ENCODE measurements around the gene VMO1. TPM values are rescaled to one million over a fixed set of nuclear protein-coding genes. Genes with fewer than 3 reads are reported as not detected.

VMO1 gene
- total and polyA plus RNA-seq, 9 of the 15 experiments (the other 6 are each of a cell fraction or from before 2014, with no cell fraction given), result 0.31 TPM; not detected in 8

DNA sequence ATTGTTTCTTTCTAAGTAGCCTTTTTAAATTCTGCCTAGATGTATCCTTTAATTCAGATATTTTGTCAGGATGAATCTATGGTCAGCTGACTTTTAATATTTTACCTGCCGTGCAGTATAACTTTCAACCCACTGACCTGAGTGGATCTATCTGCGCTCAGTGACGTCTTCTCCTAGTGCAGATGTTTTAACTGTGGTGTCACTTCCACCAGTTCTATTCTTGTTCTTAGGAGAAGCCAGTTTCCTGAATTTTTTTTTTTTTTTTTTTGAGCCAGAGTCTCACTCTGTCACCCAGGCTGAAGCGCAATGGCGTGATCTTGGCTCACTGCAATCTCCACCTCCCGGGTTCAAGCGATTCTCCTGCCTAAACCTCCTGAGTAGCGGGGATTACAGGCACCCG, 19.4 kb downstream of the VMO1 start:
- H3K4me1 ChIP-seq (replicated peaks in 1 of 2; ENCODE audit: control insufficient read depth in 2 of 2, insufficient read depth in 2 of 2, low read length in 2 of 2), result no peaks in the 10 kb centered on the region
- H3K4me3 ChIP-seq, result no peak overlapping the region
- no peaks in the 10 kb centered on the region for H3K9me1 ChIP-seq (ENCODE audit: control insufficient read depth, insufficient read depth, low read length)
- CTCF ChIA-PET (ENCODE audit: low intra/inter-chr PET ratio), result no interaction called here
- H4K20me1 ChIP-seq (replicated peaks; ENCODE audit: control insufficient read depth, insufficient read depth, low read length), result no peaks in the 10 kb centered on the region
- WGBS (ENCODE audit: insufficient coverage, low coverage, missing lambda C conversion rate), result 7% methylated on average over 7 of the region's 9 CpGs
- no peaks in the 10 kb centered on the region for H3K36me3 ChIP-seq (ENCODE audit: control insufficient read depth, insufficient read depth, low read length)
- no peaks in the 10 kb centered on the region for H3K9me3 ChIP-seq (replicated peaks; ENCODE audit: control insufficient read depth, insufficient read depth, low read depth, low read length)
- ATAC-seq (no peak), DNase-seq (ENCODE audit: extremely low read depth in 1 of 4, low spot score in 3 of 4) (no peak), FAIRE-seq (no peak)
- no peak overlapping the region for H3K9ac ChIP-seq (ENCODE audit: insufficient read depth in 1 of 2, low read depth in 2 of 2, low read length in 2 of 2)
- in situ Hi-C loops (cut with MboI), result no loop called here
- TF ChIP-seq KAT2B (IDR thresholded peaks at IDR 0.05; ENCODE audit: low read depth, low read length), result no peak
- TF ChIP-seq, protein P1, sequence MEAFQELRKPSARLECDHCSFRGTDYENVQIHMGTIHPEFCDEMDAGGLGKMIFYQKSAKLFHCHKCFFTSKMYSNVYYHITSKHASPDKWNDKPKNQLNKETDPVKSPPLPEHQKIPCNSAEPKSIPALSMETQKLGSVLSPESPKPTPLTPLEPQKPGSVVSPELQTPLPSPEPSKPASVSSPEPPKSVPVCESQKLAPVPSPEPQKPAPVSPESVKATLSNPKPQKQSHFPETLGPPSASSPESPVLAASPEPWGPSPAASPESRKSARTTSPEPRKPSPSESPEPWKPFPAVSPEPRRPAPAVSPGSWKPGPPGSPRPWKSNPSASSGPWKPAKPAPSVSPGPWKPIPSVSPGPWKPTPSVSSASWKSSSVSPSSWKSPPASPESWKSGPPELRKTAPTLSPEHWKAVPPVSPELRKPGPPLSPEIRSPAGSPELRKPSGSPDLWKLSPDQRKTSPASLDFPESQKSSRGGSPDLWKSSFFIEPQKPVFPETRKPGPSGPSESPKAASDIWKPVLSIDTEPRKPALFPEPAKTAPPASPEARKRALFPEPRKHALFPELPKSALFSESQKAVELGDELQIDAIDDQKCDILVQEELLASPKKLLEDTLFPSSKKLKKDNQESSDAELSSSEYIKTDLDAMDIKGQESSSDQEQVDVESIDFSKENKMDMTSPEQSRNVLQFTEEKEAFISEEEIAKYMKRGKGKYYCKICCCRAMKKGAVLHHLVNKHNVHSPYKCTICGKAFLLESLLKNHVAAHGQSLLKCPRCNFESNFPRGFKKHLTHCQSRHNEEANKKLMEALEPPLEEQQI (IDR thresholded peaks at IDR 0.05), result no peak
- TF ChIP-seq, protein P2, sequence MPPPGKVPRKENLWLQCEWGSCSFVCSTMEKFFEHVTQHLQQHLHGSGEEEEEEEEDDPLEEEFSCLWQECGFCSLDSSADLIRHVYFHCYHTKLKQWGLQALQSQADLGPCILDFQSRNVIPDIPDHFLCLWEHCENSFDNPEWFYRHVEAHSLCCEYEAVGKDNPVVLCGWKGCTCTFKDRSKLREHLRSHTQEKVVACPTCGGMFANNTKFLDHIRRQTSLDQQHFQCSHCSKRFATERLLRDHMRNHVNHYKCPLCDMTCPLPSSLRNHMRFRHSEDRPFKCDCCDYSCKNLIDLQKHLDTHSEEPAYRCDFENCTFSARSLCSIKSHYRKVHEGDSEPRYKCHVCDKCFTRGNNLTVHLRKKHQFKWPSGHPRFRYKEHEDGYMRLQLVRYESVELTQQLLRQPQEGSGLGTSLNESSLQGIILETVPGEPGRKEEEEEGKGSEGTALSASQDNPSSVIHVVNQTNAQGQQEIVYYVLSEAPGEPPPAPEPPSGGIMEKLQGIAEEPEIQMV (tag; conservative IDR thresholded peaks at IDR 0.05; ENCODE audit: low read depth), result no peak
- TF ChIP-seq, protein P3, sequence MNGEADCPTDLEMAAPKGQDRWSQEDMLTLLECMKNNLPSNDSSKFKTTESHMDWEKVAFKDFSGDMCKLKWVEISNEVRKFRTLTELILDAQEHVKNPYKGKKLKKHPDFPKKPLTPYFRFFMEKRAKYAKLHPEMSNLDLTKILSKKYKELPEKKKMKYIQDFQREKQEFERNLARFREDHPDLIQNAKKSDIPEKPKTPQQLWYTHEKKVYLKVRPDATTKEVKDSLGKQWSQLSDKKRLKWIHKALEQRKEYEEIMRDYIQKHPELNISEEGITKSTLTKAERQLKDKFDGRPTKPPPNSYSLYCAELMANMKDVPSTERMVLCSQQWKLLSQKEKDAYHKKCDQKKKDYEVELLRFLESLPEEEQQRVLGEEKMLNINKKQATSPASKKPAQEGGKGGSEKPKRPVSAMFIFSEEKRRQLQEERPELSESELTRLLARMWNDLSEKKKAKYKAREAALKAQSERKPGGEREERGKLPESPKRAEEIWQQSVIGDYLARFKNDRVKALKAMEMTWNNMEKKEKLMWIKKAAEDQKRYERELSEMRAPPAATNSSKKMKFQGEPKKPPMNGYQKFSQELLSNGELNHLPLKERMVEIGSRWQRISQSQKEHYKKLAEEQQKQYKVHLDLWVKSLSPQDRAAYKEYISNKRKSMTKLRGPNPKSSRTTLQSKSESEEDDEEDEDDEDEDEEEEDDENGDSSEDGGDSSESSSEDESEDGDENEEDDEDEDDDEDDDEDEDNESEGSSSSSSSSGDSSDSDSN (IDR thresholded peaks at IDR 0.05; ENCODE audit: borderline replicate concordance in 1 of 2, low read depth in 2 of 2, low read length in 2 of 2), result no peak
- no peak for TF ChIP-seq ZNF217 (CRISPR knock-in tag; IDR thresholded peaks at IDR 0.05)
- no peak for TF ChIP-seq RAD21 (CRISPR knock-in tag; conservative IDR thresholded peaks at IDR 0.05 in 1 of 2, IDR thresholded peaks at IDR 0.05 in 1 of 2)
- no peak for TF ChIP-seq TRIM28 (IDR thresholded peaks at IDR 0.05)
- H3K27me3 ChIP-seq (ENCODE audit: control insufficient read depth in 2 of 2, insufficient read depth in 2 of 2, low read length in 2 of 2), result peaks cover 12 to 15% of the 10 kb centered on the region in 2 experiments
- POLR2A ChIA-PET, result no interaction called here
- no TSS peak for BruUV-seq (replicated peaks)
- no peak overlapping the region for H3K4me2 ChIP-seq (ENCODE audit: insufficient read depth, low read length)
- no peaks in the 10 kb centered on the region for H3K79me2 ChIP-seq (ENCODE audit: control insufficient read depth, insufficient read depth, low read length)
- intact Hi-C loops (cut with micrococcal nuclease), result no loop called here
- no peak overlapping the region for H3K27ac ChIP-seq (ENCODE audit: extremely low read depth, low read depth, low read length)
- H2AFZ ChIP-seq (ENCODE audit: low read depth, low read length), result no peak overlapping the region
